Upper lobe of left lung (tissue), 6 donors: ENCODE results near the gene MRFAP1. TPM values are rescaled to one million over a fixed set of nuclear protein-coding genes. Genes with fewer than 3 reads are reported as not detected.

ENCODE experiments used
- ATAC-seq, 2 donors: fragments of 200-7000 bp; cut with Tn5 transposase; one replicate each; pipeline ENCODE4 v1.9.1; 2022; ENCODE audit warnings: mild to moderate bottlenecking in 2 of 2, moderate library complexity in 2 of 2; ENCODE audit not compliant: low FRiP score in 2 of 2
- DNase-seq, 2 donors: peaks; one replicate each; pipeline ENCODE4 v3.0.0-alpha.2; 2019 to 2020
- H3K27ac ChIP-seq, 4 donors: fragments of 200-600 bp; sonication (generic); one replicate each; pipeline ENCODE4 v1.5.1; 2016 to 2019
- H3K27me3 ChIP-seq, 4 donors: fragments of 200-600 bp; sonication (generic); one replicate each; pipeline ENCODE4 v1.5.1; 2017 to 2019
- H3K36me3 ChIP-seq, 4 donors: fragments of 200-600 bp; sonication (generic); one replicate each; pipeline ENCODE4 v1.5.1; 2016 to 2019
- H3K4me1 ChIP-seq, 4 donors: fragments of 200-600 bp; sonication (generic); one replicate each; pipeline ENCODE4 v1.5.1; 2018 to 2019
- H3K4me3 ChIP-seq, 4 donors: fragments of 200-600 bp; sonication (generic); one replicate each; pipeline ENCODE4 v1.5.1; 2017 to 2019; ENCODE audit warnings: mild to moderate bottlenecking in 2 of 4, moderate library complexity in 1 of 4
- H3K9me3 ChIP-seq, 4 donors: fragments of 200-600 bp; sonication (generic); one replicate each; pipeline ENCODE4 v1.5.1; 2018 to 2019
- CTCF ChIP-seq, 6 experiments: fragments of 450-650 bp in 4 of 6; fragments of 200-600 bp in 2 of 6; sonication (generic) in 2 of 6; IDR thresholded peaks; one replicate each; pipeline ENCODE4 v1.5.1; 2016 to 2019; ENCODE audit warnings: antibody characterized with exemption in 6 of 6
- EP300 ChIP-seq, 4 donors: sonication (generic); formaldehyde crosslinking; IDR thresholded peaks; one replicate each; pipeline ENCODE4 v1.5.1; 2017; ENCODE audit warnings: antibody characterized with exemption in 4 of 4, control low read depth in 2 of 4
- POLR2A ChIP-seq, 4 donors: fragments of 450-650 bp; IDR thresholded peaks; one replicate each; pipeline ENCODE4 v1.5.1; 2016 to 2017; ENCODE audit warnings: antibody characterized with exemption in 4 of 4, mild to moderate bottlenecking in 2 of 4
- POLR2AphosphoS5 ChIP-seq, 2 donors: sonication (generic); formaldehyde crosslinking; IDR thresholded peaks; one replicate each; pipeline ENCODE4 v1.5.1; 2017; ENCODE audit warnings: antibody characterized with exemption in 2 of 2
- WGBS, 2 donors: methylation state at CpG; one replicate each; pipeline ENCODE4 v1.1.5; 2017 to 2018; 5-methylcytosine and 5-hydroxymethylcytosine counted together
- total RNA-seq, 6 donors: library from RNA; depleted of rRNA in 4 of 6; stranded (reverse); fragments of >200 nt in 4 of 6; gene quantifications; one replicate each; pipeline versions ENCODE4 v1.1.0 to v1.2.1, GENCODE V29; 2016 to 2021
- donor health status: DM: no; HTN: no; CAD: no; lungs with moderate emphysema.
- donor health status: DM: no; HTN: yes; CAD: no; lungs with severe emphysema.

Gene MRFAP1
- total RNA-seq = 100 to 1,000 TPM; 129 to 256 (median 220) TPM

- H3K27me3 ChIP-seq = no peaks in the 10 kb centered on the region
- H3K27ac ChIP-seq = peak within 1 kb of the TSS; percentile 92 to 98 (median 95)
- peak; percentile 95 to 99 for DNase-seq
- 0 to 3% methylated on average over 12 to 85 of the region's 90 CpGs for WGBS, 2 donors
- H3K4me1 ChIP-seq = peaks cover 19 to 29% (median 24%) of the 10 kb centered on the region in 4 donors
- TF ChIP-seq POLR2A (IDR thresholded peaks at IDR 0.05) (peak in 3 of 4 donors; percentile 74 to 90 (median 84)), EP300 (IDR thresholded peaks at IDR 0.05) (no peak), CTCF (IDR thresholded peaks at IDR 0.05) (peak in 1 of 6 experiments; percentile 8), POLR2AphosphoS5 (IDR thresholded peaks at IDR 0.05) (peak; percentile 91 to 95)
- H3K36me3 ChIP-seq = peaks cover 0 to 24% (median 11%) of the 10 kb centered on the region in 4 donors
- H3K9me3 ChIP-seq = no peaks in the 10 kb centered on the region
- peak; percentile 98 to 99 for ATAC-seq
- peak within 1 kb of the TSS; percentile 70 to 91 (median 76) for H3K4me3 ChIP-seq
These were observed at the start of gene MRFAP1 for GRCh38 chr4:6640292-6641163. TSS of gene MRFAP1 (plus strand) at chr4:6640685. CDS start at chr4:6640863, 178 bp downstream.

GRCh38 chr4:6591313-6591712, 49.2 kb upstream of the MRFAP1 start:
- Histone ChIP-seq H3K9me3 (no peaks in the 10 kb centered on the region), H3K27ac (no peak overlapping the region), H3K36me3 (peaks cover 2 to 67% (median 42%) of the 10 kb centered on the region in 4 donors), H3K27me3 (no peaks in the 10 kb centered on the region), H3K4me1 (no peaks in the 10 kb centered on the region), H3K4me3 (no peak overlapping the region)
- no peak for ATAC-seq
- no peak for TF ChIP-seq POLR2AphosphoS5 (IDR thresholded peaks at IDR 0.05)
- no peak for TF ChIP-seq POLR2A (IDR thresholded peaks at IDR 0.05)
- TF ChIP-seq EP300 (IDR thresholded peaks at IDR 0.05) = no peak
- no peak for TF ChIP-seq CTCF (IDR thresholded peaks at IDR 0.05)
- WGBS, 2 donors = 85 to 86% methylated on average over 9 of the region's 9 CpGs
- no peak for DNase-seq

- H3K36me3 ChIP-seq = peaks cover 2 to 67% (median 44%) of the 10 kb centered on the region in 4 donors
- 76 to 93% methylated on average over 4 to 9 of the region's 9 CpGs for WGBS, 2 donors
- DNase-seq = no peak
These were observed 48.7 kb upstream of the MRFAP1 start for GRCh38 chr4:6591781-6592180.

GRCh38 chr4:6592804-6593563, 47.5 kb upstream of the MRFAP1 start:
- DNase-seq = no peak
- H3K4me1 ChIP-seq = no peaks in the 10 kb centered on the region
- H3K27ac ChIP-seq = no peak overlapping the region
- no peaks in the 10 kb centered on the region for H3K27me3 ChIP-seq
- no peak overlapping the region for H3K4me3 ChIP-seq
- 92 to 95% methylated on average over 9 to 14 of the region's 16 CpGs for WGBS, 2 donors
- H3K36me3 ChIP-seq = peaks cover 2 to 71% (median 45%) of the 10 kb centered on the region in 4 donors
- ATAC-seq = no peak
- H3K9me3 ChIP-seq = no peaks in the 10 kb centered on the region
- no peak for TF ChIP-seq EP300 (IDR thresholded peaks at IDR 0.05)
- no peak for TF ChIP-seq POLR2AphosphoS5 (IDR thresholded peaks at IDR 0.05)
- no peak for TF ChIP-seq POLR2A (IDR thresholded peaks at IDR 0.05)
- TF ChIP-seq CTCF (IDR thresholded peaks at IDR 0.05) = no peak

More at GRCh38 chr4:6591781-6592180, 48.7 kb upstream of the MRFAP1 start:
- TF ChIP-seq EP300 (IDR thresholded peaks at IDR 0.05) = no peak
- no peak for TF ChIP-seq POLR2AphosphoS5 (IDR thresholded peaks at IDR 0.05)
- TF ChIP-seq CTCF (IDR thresholded peaks at IDR 0.05) = no peak
- TF ChIP-seq POLR2A (IDR thresholded peaks at IDR 0.05) = no peak
- H3K27ac ChIP-seq = no peak overlapping the region
- H3K4me1 ChIP-seq = no peaks in the 10 kb centered on the region
- no peaks in the 10 kb centered on the region for H3K27me3 ChIP-seq
- no peak for ATAC-seq
- no peaks in the 10 kb centered on the region for H3K9me3 ChIP-seq
- no peak overlapping the region for H3K4me3 ChIP-seq
